Activated CD8-positive, alpha-beta T cell treated with anti-CD3 and anti-CD28 coated beads for 36 hours (primary cell): ENCODE results near the gene EXOC4. TPM values are rescaled to one million over a fixed set of nuclear protein-coding genes. Genes with fewer than 3 reads are reported as not detected.

Source experiments
- ATAC-seq: fragments of 200-7000 bp; cut with Tn5 transposase; one replicate; pipeline ENCODE4 v1.10.0; 2021; ENCODE audit warnings: mild to moderate bottlenecking, moderate library complexity
- CTCF ChIA-PET: fragments of 350-600 bp; sonication (Branson Sonifier 250); formaldehyde crosslinking; loops from one replicate; lab custom pipeline; 2021; ENCODE audit warnings: antibody characterized with exemption; lab: Charles Lee
- POLR2A ChIA-PET: fragments of 350-600 bp; sonication (Branson Sonifier 250); formaldehyde crosslinking; loops from one replicate; lab custom pipeline; 2021; ENCODE audit warnings: antibody characterized with exemption; lab: Charles Lee
- DNase-seq: peaks from one replicate; pipeline ENCODE4 v3.0.0-alpha.2; 2020
- H3K27ac Mint-ChIP-seq: one replicate; pipeline ENCODE4 v1.8.0; 2021; ENCODE audit warnings: mild to moderate bottlenecking, mixed read lengths
- H3K27me3 Mint-ChIP-seq: one replicate; pipeline ENCODE4 v1.8.0; 2021; ENCODE audit warnings: mixed read lengths
- H3K36me3 Mint-ChIP-seq: one replicate; pipeline ENCODE4 v1.8.0; 2021; ENCODE audit warnings: low read depth, mixed read lengths
- H3K4me1 Mint-ChIP-seq: one replicate; pipeline ENCODE4 v1.8.0; 2021; ENCODE audit warnings: low read depth, mixed read lengths
- H3K4me3 Mint-ChIP-seq: one replicate; pipeline ENCODE4 v1.8.0; 2021; ENCODE audit warnings: mild to moderate bottlenecking, moderate library complexity, mixed read lengths
- H3K9me3 Mint-ChIP-seq: one replicate; pipeline ENCODE4 v1.8.0; 2021; ENCODE audit warnings: mixed read lengths
- CTCF ChIP-seq: fragments of 200-600 bp; IDR thresholded peaks from one replicate; pipeline ENCODE4 v1.8.0; 2022; ENCODE audit warnings: antibody characterized with exemption, mild to moderate bottlenecking
- intact Hi-C: fragments of 100-400 bp; cut with micrococcal nuclease; formaldehyde crosslinking; loops from one replicate; pipeline ENCODE4 v1.10.0; 2022
- total RNA-seq, 2 experiments: library from RNA; stranded (reverse); gene quantifications; one replicate each; pipeline ENCODE4 v1.2.3, GENCODE V29; 2021

EXOC4 gene
- total RNA-seq, 2 experiments from 2014 or later: 54.1 to 61.7 TPM

GRCh38 chr7:133682364-133683181, 429.7 kb downstream of the EXOC4 start:
- intact Hi-C loops: no loop called here
- CTCF ChIA-PET: no interaction called here
- DNase-seq (peak; percentile 34), ATAC-seq (peak; percentile 79)
- H3K36me3 Mint-ChIP-seq: peaks cover 5% of the 10 kb centered on the region
- H3K9me3 Mint-ChIP-seq: no peaks in the 10 kb centered on the region
- H3K4me3 Mint-ChIP-seq: no peak overlapping the region
- peaks cover 11% of the 10 kb centered on the region for H3K4me1 Mint-ChIP-seq
- no peaks in the 10 kb centered on the region for H3K27me3 Mint-ChIP-seq
- POLR2A ChIA-PET: no interaction called here
- TF ChIP-seq CTCF: no peak
- no peak overlapping the region for H3K27ac Mint-ChIP-seq

GRCh38 chr7:133683182-133683454, 430.2 kb downstream of the EXOC4 start:
- CTCF ChIA-PET: no interaction called here
- DNase-seq: no peak
- Mint-ChIP-seq H3K27me3 (no peaks in the 10 kb centered on the region), H3K9me3 (no peaks in the 10 kb centered on the region), H3K36me3 (peaks cover 5% of the 10 kb centered on the region), H3K4me1 (peaks cover 11% of the 10 kb centered on the region), H3K4me3 (no peak overlapping the region), H3K27ac (no peak overlapping the region)
- intact Hi-C loops: no loop called here
- TF ChIP-seq CTCF: no peak
- POLR2A ChIA-PET: no interaction called here
- no peak for ATAC-seq

- no peak overlapping the region for H3K27ac Mint-ChIP-seq
- H3K9me3 Mint-ChIP-seq: no peaks in the 10 kb centered on the region
- no peak for TF ChIP-seq CTCF
- no peak overlapping the region for H3K4me3 Mint-ChIP-seq
- no peaks in the 10 kb centered on the region for H3K4me1 Mint-ChIP-seq
- CTCF ChIA-PET: no interaction called here
- H3K36me3 Mint-ChIP-seq: peaks cover 2% of the 10 kb centered on the region
- H3K27me3 Mint-ChIP-seq: no peaks in the 10 kb centered on the region
- DNase-seq: no peak
- no peak for ATAC-seq
- POLR2A ChIA-PET: no interaction called here
- intact Hi-C loops: no loop called here
Measured at GRCh38 chr7:133688483-133689239, 435.8 kb downstream of the EXOC4 start.

GRCh38 chr7:133690740-133691139, 437.9 kb downstream of the EXOC4 start:
- no peak for TF ChIP-seq CTCF
- H3K36me3 Mint-ChIP-seq: peaks cover 2% of the 10 kb centered on the region
- H3K9me3 Mint-ChIP-seq: no peaks in the 10 kb centered on the region
- intact Hi-C loops: no loop called here
- no peak for DNase-seq
- CTCF ChIA-PET: interaction anchor here (1.0 kb wide), 1 partner anchor 62 kb away, joined by 3 read pairs; no protein-coding TSS in a partner anchor
- no peak overlapping the region for H3K4me3 Mint-ChIP-seq
- POLR2A ChIA-PET: no interaction called here
- peaks cover 3% of the 10 kb centered on the region for H3K4me1 Mint-ChIP-seq
- H3K27me3 Mint-ChIP-seq: no peaks in the 10 kb centered on the region
- H3K27ac Mint-ChIP-seq: no peak overlapping the region
- ATAC-seq: no peak
